HL-60 (cell line): Measurements from ENCODE around the gene WDFY4.

ENCODE experiments used
- POLR2AphosphoS5 ChIP-seq: IDR thresholded peaks from 2 replicates; pipeline ENCODE4 v1.6.1; 2012; ENCODE audit warnings: low read depth
- TF ChIP-seq, protein P1 (sequence below): IDR thresholded peaks from one replicate; pipeline ENCODE4 v1.5.1; 2011; ENCODE audit warnings: low read length, control low read depth, inconsistent platforms; ENCODE audit not compliant: insufficient read depth

DNA sequence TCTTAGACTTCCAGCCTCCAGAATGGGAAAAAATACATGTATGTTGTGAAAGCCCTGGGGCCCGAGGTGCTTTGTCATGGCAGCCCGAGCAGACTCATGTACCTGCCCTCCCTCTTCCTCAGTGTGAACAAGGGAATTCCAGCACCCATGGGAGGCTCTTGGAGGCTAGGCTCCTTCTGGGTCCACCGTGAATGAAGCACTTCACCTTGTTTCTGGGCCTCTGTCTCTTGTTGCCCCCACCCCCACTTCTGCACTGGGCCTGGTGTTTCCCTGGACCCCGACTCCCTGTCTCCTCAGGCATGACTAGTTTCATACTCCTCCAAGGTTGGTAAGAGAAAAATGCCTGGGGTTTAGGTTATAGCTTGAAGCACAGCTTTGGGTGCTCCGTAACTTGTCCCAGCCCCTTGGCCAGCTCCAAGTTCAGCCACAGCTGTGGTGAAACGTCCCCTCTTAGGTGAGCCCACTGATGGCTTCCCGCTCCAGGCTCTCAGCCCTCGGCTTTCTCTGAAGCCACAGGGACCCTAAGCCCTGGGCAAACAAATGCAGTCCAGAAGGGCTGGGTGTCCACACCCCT, 49.6 kb upstream of the WDFY4 start:
- TF ChIP-seq, protein P1, sequence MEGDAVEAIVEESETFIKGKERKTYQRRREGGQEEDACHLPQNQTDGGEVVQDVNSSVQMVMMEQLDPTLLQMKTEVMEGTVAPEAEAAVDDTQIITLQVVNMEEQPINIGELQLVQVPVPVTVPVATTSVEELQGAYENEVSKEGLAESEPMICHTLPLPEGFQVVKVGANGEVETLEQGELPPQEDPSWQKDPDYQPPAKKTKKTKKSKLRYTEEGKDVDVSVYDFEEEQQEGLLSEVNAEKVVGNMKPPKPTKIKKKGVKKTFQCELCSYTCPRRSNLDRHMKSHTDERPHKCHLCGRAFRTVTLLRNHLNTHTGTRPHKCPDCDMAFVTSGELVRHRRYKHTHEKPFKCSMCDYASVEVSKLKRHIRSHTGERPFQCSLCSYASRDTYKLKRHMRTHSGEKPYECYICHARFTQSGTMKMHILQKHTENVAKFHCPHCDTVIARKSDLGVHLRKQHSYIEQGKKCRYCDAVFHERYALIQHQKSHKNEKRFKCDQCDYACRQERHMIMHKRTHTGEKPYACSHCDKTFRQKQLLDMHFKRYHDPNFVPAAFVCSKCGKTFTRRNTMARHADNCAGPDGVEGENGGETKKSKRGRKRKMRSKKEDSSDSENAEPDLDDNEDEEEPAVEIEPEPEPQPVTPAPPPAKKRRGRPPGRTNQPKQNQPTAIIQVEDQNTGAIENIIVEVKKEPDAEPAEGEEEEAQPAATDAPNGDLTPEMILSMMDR, result no peak
- no peak for TF ChIP-seq POLR2AphosphoS5
